Middle frontal gyrus (tissue), 1 donor: ENCODE measurements around the gene HHIPL2.

Experiments
- DNase-seq: peaks from one replicate; pipeline ENCODE4 v3.0.0-alpha.2; 2015; ENCODE audit warnings: low spot score; ENCODE audit errors: extremely low spot score

The HHIPL2 gene

GRCh38 chr1:222547944-222548671 is at the start of gene HHIPL2:
TSS of gene HHIPL2 (minus strand) at chr1:222548104. CDS start at chr1:222548044, 60 bp downstream.
- no peak for DNase-seq

- no peak for DNase-seq
Observed at GRCh38 chr1:222596696-222597095, 48.8 kb upstream of the HHIPL2 start.

- no peak for DNase-seq
Observed at GRCh38 chr1:222594789-222595188, 46.9 kb upstream of the HHIPL2 start.

- DNase-seq, result no peak
Observed at GRCh38 chr1:222592171-222592570, 44.3 kb upstream of the HHIPL2 start.

- peak; percentile 65 for DNase-seq
Observed at GRCh38 chr1:222589462-222590302, 41.8 kb upstream of the HHIPL2 start, which contains the start of gene TAF1A. TSS of gene TAF1A (minus strand) at chr1:222589933.

- DNase-seq, result no peak
Observed at GRCh38 chr1:222588135-222588534, 40.2 kb upstream of the HHIPL2 start.

- no peak for DNase-seq
Observed at GRCh38 chr1:222586842-222587241, 38.9 kb upstream of the HHIPL2 start.

- DNase-seq, result no peak
Observed at GRCh38 chr1:222583079-222583478, 35.2 kb upstream of the HHIPL2 start.

- no peak for DNase-seq
Observed at GRCh38 chr1:222582099-222582774, 34.3 kb upstream of the HHIPL2 start.

- no peak for DNase-seq
Observed at GRCh38 chr1:222579316-222579715, 31.4 kb upstream of the HHIPL2 start.

- no peak for DNase-seq
Observed at GRCh38 chr1:222570837-222571236, 22.9 kb upstream of the HHIPL2 start.

- DNase-seq, result no peak
Observed at GRCh38 chr1:222561656-222562055, 13.8 kb upstream of the HHIPL2 start.

- DNase-seq, result no peak
Observed at GRCh38 chr1:222557574-222557973, 9.7 kb upstream of the HHIPL2 start.

GRCh38 chr1:222557148-222557547 is 9.2 kb upstream of the HHIPL2 start:
- no peak for DNase-seq

GRCh38 chr1:222555992-222556615 is 8.2 kb upstream of the HHIPL2 start:
- no peak for DNase-seq

GRCh38 chr1:222554177-222554576 is 6.3 kb upstream of the HHIPL2 start:
- no peak for DNase-seq

GRCh38 chr1:222552882-222553281 is 5.0 kb upstream of the HHIPL2 start:
- no peak for DNase-seq

- DNase-seq, result no peak
Observed at GRCh38 chr1:222547260-222547614, 667 bp downstream of the HHIPL2 start.

- DNase-seq, result no peak
Observed at GRCh38 chr1:222546548-222547259, 1.2 kb downstream of the HHIPL2 start.

GRCh38 chr1:222546091-222546490 is 1.8 kb downstream of the HHIPL2 start:
- DNase-seq, result no peak

GRCh38 chr1:222543817-222544216 is 4.1 kb downstream of the HHIPL2 start:
- no peak for DNase-seq
